ENCODE data around the gene RTP1. TPM values are rescaled to one million over a fixed set of nuclear protein-coding genes. Genes with fewer than 3 reads are reported as not detected.

RTP1 gene
- polyA plus RNA-seq, 1 donor, result not detected

DNA sequence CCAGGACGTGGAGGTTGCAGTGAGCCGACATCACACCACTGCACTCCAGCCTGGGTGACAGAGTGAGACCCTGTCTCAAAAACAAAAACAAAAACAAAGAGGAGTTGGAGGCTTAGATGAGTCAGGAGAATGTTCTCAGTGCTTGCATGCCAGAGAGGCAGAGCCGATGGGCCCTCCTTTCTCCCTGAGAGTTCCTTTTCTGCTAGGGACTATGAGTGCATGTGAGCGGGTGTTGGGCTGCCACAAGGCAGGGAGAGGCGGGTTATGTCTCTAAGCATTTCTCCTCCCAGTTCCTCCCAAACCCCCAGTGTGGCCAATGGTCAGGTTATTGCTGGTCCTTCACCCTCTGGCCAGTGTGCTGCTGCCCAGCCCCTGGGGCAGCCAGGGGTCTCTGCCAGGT, 45.1 kb downstream of the RTP1 start:
- DNase-seq, result no peak

DNA sequence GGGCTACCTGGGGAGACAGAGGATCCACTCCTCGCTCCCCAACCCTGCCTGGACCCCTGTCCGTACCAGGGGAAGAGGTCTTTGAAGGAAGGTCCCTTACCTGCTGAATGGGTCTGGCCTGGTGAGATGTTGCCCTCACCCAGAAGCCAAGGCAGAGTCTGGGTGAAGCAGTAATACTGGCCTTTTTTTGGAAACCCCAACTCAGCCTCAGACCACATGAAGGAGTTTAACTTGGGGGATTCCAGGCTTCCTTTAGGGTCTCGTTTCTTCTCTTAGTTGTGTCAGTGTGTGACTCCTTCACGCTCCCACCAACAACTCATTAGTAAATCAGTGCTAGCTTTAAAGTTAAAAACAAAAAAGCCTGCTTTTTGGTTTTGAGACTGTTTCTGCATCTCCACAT, 45.6 kb downstream of the RTP1 start:
- no peak for DNase-seq

DNA sequence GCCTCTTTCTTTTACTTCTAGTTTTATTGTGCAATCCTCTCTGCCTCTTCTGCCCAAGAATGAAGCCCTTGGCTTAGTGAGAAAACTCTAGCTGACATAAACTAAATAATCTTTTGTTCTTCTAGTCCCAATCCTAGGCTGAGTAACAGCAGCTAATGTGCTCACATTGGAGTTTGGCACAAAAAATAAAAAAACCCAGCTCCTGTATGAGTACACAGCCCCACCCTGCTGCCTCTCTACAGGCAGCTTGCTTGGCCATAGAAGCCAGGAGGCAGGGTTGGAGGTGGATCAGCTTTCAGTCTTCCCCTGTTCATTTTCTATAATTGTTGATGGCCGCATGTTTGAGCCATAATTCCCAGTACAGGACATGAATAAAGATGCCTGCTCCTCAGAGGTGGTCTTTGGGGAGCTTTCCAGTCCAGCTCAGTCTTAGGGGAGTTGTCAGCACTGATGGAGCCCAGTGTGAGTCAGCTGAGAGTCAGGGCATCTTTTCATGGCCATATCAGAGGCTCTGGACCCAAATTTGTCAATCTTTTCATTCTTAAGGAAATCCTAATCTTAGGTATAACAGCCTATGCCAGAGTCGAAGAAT, 46.7 kb downstream of the RTP1 start:
- DNase-seq, result no peak

DNA sequence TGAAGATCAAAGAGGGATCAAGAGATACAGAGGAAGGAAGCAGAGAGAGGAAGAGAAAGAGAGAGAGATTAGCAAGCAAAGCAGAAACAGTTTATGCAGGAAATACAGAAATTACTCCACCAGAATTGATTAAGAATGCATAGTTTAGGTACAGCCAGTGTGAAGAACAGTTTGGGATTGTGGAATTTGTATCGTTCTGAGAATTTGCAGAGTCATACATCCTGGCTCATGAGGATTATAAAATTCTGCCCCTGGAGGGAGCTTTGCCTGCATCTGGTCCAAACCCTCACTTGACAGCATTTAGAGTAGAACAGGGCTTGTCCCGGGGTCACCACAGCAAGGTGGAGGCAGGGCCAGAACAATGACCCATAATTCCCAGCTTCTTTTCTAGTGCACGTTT, 50.1 kb downstream of the RTP1 start:
- DNase-seq, result no peak

Other genes with a start within 250 kb of the RTP1 start
- gene RPL39L, start 58.0 kb upstream of the RTP1 start, polyA plus RNA-seq (ENCODE audit: insufficient read length), result 18.6 TPM
- 8.7 TPM for gene MASP1, start 94.3 kb downstream of the RTP1 start, polyA plus RNA-seq (ENCODE audit: insufficient read length)
- 0.70 TPM for gene RTP4, start 170.9 kb downstream of the RTP1 start, polyA plus RNA-seq (ENCODE audit: insufficient read length)

Data from left kidney (tissue), 2 donors.